ENCODE measurements around the gene JPH3.

The JPH3 gene

DNA sequence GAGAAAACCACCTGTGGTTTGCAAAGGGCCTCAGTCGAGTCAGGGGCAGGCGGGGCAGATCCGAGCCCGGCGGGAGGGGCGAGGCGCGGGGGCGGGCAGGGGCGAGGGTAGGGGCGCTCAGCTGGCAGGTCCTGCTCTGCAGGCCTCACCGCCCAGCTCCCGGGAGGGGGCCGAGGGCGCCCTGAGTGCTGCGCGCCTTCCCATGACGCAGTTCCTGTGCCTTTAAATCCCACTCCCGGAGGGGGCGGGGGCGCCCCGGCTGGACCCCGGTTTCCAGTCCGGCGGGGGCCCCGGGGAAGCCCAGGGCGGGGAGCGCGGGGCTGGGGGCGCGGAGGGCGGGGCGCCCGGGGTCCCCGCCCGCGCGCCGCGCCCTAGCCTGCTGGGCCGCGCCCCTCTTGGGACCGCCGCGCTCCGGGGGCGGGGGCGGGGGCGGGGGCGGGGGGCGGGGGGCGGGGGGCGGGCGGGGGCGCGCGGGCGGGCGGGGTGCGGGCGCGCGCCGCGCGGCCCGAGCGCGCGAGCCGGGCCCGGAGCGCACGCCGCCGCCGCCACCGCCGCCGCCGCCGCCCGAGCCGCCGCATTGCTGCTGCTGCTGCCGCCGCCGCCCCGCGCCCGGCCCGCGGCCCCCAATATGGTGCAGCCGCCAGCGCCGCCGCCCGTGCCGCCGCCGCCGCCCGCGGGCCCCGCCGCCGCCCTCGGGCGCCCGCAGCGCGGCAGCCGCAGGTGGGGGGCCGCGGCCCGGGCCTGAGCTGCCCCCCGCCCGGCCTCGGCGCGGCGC, at the start of gene JPH3:
TSS of gene JPH3 (plus strand) at position 508 of the 775 bp plus-strand sequence. CDS start 639 bp downstream, outside the sequence.
- DNase-seq: no peak

DNA sequence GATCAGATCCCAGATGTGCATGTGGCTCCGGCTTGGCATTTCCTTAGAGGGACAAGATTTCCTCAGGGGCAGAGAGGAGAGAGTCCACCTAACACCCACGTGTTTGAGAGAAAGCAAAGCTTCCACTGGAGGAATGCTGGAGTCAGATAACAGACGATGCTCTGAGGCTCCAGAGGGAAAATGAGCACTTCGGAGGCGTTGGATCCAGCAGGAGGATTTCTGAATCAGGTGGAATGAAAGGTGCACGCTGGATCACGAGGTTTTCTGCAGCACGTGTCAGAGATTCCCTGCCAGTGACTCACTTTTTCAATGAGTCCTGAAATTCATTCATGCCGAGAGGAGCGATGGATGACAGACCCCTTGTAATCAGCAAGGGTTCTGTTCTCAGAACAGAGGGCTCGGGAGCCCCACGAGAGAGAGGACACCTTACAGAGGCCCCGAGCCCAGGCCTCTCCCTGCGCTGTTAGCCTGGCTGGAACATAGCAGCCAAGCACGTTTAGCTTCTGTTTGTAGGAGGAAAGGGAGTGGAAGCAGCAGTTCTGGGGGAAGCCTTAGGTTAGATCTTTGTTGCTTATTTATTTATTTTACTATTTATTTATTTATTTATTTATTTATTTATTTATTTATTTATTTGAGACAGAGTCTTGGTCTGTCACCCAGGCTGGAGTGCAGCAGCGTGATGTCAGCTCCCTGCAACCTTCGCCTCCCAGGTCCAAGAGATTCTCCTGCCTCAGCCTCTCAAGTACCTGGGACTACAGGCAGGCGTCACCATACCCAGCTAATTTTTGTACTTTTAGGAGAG, 49.3 kb upstream of the JPH3 start:
- no peak for DNase-seq

DNA sequence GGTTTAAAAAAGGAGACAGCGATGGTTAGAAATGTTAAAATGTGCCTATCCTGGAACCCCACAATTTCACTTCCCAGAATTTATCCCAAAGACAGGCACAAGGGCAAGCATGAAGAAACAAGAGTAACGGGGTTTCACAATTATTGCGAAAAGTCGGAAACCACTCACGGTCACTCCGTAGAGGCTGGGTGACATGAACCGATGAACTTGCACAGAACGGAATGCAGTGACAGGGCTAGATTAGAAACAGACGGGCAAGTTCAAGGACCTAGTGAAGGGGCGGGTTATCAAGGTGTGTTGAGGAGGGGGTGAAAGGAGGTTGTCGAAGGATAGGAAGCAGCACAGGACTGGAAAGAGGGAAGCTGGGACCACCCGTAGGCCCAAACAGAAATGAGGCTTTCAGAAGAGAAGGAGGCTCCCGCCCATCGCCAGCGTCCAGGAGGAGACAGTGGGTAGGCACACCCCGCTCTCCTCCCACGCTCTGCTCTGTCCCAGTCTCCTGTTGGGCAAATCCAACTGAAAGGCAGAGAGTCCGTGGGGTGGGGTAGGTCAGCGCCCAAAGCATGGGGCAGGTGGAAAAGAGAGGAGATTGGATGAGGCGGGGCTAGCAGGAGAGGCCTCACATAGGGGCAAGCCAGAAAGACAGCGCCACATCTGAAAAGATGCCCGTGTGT, 47.4 kb upstream of the JPH3 start:
- DNase-seq: no peak

DNA sequence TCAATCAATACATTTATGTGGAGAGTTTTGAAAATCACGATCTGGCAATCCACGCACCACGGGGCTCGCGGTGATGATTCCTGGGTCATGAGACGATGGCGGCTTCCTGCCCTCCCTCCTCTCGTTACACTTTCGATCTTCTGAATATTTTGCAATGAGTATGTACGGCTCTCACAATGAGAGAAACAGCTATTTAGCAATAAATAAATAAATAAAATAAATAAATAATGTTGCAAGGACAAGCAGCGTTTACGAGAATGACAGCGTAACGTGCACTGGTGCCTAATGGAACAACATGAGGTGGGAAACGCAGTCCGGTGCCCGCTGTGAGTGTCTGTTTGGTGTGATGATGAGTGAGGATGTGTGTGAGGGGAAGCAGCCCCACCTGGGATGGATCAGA, 46.7 kb upstream of the JPH3 start:
- no peak for DNase-seq

DNA sequence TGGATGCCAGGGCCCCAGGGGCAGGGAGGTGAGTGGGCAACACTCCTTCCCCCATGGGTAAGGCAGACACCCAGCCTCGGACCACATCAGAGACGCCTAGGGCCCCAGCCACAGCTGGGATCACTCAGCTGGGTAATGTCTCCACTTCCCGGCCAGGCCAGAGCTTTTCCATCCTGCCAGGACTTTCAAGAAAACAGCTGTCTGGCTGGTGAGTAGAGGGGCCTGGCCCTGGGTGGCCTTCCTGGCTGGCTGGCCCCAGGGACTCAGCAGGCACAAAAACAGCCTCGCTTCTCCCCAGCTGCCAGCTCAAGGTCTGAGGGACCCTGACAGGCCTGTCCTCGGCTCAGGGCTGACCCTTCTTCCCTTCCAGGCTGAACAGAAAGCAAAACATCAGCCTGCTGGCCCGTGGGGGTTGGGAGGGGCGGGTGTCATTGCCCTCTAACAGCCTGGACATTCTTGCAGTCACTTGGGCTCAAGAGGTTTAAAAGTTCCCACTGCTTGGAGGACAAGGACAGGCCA, 45.3 kb upstream of the JPH3 start:
- no peak for DNase-seq

DNA sequence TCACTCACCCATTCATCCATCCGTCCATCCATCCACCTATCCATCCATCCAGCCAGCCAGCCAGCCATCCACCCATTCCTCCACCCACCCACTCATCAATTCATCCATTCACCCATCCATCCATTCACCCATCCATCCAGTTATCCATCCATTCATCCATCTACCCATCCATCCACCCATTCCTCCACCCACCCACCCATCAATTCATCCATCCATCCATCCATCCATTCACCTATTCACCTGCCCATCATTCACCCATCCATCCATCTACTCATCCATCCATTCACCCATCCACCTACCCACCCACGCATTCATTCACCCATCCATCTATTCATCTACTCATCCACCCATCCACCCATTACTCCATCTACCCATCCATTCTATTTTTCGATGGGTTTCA, 43.6 kb upstream of the JPH3 start:
- no peak for DNase-seq

DNA sequence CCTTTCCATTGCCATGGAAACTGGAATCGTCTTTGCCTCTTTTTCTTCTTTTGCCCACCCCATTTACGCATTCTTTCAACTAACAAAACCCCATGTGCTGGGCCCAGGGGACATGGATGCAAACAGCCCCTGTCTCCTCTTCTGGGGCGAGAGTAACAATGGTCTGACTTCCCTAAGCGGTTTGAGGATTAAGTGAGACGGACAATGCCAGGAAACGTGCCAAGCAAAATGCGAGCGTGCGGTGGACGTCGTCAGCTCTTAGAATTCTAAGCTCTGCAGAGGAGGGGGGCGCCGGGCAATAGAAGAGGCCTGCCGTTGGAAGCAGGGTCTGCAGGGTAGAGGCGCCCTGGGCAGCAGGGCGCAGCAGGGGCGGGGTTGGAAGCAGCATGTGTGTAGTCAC, 42.4 kb upstream of the JPH3 start:
- DNase-seq: no peak

DNA sequence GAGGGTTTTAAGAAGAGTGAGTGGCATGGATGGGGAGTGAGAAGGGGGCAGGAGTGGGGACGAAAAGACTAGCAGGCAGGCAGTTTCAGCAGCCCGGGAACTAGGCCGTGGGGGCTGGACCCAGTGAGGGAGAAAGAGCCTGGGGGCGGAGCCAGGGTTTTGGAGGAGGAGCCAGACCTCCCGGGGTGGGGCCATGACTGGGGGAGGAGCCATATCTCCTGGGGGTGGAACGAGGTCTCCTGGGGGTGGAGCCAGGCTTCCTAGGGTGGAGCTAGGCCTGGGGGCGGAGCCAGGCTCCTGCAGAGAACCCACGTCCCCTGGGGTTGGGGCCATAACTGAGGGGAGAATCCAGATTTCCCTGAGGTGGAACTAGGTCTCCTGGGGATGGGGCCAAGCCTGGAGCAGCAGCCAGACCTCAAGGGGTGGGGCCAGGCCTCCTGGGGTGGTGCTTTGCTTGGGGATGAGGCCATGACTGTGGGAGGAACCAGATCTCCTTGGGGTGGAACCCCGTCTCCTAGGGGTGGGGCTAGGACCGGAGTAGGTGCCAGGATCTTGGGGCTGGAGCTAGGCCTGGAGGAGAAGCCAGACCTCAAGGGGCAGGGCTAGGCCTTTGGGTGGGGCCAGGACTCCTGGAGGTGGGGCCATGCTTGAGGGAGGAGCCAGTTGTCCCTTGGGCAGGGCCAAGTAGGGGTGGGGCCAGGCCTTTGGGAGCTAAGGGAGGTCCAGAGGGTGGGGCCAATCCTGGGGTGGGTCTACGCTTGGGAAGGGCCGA, 41.7 kb upstream of the JPH3 start:
- DNase-seq: no peak

DNA sequence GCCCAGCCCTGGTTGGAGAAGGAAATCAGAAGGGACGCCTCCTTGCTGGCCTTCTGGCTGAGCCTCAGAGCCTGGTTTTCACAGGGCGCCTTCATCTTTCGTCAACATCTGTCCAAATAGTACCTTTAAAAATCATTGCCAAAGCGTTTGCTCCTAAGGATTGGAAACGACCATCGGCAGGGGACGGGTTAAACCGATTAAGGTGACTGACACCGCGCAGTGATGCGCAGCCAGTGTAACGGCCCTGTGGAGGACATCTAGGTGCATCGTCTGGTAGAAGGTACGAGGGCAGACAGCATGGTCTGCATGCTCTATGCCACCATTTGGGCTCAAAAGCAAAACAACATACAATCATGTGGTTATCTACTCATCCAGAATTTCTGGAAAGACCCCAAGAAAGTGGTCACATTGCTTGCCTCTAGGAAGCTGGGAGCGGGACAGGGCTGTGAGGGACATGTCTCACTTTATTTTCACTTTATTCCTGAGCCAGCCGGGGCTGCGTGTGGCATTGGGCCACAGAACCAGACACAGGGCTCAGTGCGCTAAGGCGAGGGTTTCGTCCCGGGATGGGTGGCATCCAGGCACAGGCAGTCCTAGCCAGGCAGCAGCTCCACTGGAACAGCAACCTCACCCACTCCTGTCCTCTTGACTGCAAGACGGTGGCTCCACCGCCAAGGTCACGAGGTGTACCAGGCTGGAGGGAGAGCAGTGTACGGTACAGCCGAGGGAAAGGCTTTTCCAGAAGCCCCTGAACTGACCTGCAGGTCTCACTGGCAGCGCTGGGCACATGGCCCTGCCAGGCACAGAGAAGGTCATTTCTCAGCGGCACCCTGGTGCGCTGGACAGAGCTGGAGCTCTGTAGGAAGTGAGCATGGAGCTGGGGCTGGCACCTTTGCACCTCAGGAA, 40.9 kb upstream of the JPH3 start:
- no peak for DNase-seq

DNA sequence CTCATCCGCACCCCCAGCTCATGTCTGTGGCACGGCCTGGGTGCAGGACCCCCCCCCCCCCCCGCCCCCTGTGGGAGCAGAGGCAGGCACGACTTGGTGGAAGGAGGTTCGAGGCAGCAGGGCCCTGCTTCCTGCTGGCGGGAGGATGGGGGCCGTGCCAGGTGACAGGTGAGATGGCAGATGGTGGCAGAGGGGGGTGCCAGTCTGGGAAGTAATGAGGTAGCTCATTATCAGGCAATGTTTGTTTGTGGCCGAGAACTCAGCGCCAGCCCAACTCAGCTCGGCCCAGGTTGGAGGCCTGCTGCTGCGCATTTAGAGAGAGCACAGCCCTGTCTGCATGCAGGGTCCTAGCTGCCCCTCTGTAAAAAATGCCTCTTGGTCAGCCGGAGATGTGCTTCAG, 40.1 kb upstream of the JPH3 start:
- no peak for DNase-seq

DNA sequence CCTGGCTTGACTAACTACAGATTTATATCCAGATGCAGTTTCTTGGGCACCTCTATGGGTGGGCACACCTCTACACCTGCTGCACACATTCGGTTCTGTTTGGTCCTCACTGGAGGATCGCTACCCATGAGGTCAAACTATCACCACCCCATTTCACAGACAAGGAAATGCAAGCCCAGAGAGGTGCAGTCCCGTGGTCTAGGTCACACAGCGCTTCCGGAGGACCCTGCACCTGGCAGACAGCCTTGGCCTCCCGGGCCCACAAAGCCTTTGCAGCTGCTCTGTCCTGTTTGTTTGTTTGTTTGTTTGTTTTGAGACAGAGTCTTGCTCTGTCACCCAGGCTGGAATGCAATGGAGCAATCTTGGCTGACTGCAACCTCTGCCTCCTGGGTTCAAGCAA, 39.3 kb upstream of the JPH3 start:
- DNase-seq: no peak

DNA sequence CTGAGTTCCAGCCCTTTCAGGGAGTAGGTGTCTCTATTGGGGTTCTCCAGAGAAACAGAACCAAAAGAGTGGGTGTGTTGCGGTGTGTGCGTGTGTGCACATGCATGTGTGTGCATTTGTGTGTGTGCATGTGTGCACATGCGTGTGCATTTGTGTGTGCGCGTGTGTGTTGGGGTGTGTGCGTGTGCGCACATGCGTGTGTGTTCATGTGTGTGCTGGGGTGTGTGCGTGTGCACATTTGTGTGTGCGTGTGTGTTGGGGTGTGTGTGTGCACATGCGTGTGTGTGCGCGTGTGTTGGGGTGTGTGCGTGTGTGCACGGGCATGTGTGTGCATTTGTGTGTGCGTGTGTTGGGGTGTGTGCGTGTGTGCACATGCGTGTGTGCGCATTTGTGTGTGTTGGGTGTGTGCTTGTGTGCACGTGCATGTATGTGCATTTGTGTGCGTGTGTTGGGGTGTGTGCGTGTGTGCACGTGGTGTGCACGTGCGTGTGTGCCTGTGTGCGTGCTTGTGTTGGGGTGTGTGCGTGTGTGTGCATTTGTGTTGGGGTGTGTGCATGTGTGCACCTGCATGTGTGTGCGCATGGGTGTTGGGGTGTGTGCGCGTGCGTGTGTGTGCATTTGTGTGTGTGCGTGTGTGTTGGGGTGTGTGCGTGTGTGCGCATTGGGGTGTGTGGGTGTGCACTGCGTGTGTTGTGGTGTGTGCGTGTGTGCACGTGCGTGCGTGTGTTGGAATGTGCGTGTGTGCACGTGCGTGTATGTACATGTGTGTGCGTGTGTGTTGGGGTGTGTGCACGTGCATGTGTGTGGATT, 38.4 kb upstream of the JPH3 start:
- no peak for DNase-seq

DNA sequence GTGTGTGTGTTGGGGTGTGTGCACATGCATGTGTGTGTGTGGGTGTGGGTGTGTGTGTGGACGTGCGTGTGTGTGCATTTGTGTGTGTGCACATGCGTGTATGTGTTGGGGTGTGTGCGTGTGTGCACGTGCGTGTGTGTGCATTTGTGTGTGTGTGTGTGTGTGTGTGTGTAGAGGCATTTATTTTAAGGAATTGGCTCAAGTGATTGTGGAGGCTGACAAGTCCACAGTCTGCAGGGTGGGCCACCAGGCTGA, 37.9 kb upstream of the JPH3 start:
- no peak for DNase-seq

DNA sequence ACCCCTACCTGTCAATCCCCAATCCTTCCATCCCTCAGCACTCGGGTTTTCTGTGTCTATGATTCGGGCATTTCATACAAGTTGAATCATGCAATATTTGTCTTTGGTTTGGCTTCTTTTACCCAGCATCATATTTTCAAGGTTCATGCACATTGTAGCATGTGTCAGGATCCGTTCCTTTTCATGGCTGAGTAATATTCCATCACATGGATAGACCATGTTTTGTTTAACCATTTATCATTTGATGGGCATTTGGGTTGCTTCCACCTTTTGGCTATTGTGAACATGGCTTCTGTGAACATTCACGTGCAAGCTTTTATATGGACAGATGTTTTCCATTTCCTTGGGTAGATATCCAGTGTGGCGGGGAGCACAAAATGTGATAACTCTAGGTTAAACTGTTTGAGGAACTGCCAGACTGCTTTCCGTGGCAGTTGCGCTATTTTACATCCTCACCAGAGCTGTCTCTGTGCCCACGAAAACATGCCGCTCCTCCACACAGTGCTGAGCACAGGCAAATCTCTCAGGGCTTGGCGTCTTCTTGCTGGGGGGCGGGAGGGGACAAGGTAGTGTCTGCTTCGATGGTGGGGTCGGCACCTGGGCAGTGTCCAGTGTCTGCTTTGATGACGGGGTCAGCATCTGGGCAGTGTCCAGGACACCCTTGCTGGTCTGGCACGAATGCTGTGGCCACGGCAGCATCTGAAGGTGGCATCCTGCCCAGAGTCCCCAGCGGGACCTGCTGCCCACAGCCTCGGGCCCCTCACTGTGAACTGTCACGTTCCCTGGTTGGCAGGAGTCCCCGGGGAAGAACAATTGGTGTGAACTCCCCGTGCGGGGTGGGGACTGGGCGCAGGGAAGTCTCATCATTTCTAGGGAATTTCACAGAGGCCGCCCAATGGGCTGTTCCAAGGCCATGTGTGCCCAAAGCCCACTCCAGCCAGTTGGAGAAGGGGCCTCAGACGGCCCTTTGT, 32.4 kb upstream of the JPH3 start:
- no peak for DNase-seq

DNA sequence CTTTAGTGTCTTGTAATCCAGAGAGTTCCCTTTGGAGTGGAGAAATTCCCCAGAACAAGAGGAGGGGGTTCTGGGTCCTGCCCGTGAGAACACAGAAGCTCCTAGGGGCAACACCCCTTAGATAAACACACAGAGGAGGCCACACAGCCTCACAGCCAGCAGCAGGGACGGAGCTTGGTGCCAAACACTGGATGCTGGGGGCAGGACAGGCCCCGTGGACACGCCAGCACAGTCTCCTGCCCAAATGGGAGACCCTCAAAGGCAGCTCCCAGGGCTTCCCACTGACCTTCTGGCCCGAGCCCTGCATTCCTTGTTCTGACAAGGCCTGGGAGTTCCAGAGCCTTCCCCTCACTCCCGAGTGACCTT, 31.8 kb upstream of the JPH3 start:
- DNase-seq: no peak

DNA sequence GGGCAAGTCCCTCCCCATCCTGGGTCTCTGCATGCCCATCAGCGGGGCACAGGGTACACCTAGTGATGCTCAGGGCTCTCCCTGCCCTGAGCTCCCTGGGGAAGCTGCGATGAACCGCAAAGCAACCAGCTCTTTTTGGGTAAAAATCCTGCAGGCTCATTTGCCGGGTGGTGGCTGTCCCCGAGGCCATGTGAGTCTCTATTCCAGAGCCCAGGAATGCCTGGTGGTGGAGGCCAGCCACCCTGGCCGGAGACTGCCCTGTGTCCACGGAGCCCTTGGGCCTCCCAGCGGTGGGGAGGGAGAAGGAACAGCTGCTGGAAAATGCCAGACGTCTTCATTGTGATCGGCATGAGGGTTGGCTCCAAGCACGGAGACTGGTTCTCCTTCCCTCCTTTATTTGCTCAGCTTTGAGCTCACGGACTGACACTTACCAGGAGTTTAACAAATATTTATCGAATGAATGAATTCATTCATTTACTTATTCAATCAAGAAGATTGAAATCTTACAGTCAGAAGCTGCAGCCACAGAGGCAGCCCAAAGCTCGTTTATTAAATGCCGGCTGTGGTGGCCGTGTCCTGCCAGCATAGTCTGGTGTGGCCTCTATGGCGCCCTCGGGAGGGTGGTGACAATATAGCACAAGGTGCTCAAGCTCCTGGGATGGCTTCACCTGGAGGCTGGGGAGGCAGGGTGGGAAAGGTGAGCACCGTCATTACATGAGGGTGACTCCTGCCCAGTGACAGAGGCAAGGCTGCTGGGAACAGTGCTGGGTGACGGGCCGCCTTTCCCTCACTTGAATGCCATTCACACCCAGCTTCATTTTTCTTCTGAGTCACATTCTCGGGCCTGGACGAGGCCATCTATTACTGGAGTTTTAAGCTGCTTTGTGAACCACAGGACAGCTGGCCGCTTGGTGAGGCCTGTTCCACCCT, 31.1 kb upstream of the JPH3 start:
- peak; percentile 37 for DNase-seq

DNA sequence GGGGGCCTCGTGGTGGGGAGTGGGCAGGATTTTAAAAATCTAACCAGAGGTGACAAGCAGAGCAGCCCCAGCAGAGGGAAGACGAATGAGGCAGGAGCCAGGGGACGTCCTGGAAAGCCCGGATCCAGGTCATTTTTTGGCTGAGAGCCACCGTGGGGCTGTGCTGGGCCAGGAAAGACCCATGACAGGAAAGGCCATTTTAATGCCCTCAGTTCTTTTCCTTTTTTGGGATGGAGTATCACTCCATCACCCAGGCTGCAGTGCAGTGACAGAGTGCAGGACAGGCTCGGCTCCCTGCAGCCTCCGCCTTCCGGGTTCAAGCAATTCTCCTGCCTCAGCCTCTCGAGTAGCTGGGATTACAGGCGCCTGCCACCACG, 30.5 kb upstream of the JPH3 start:
- no peak for DNase-seq

DNA sequence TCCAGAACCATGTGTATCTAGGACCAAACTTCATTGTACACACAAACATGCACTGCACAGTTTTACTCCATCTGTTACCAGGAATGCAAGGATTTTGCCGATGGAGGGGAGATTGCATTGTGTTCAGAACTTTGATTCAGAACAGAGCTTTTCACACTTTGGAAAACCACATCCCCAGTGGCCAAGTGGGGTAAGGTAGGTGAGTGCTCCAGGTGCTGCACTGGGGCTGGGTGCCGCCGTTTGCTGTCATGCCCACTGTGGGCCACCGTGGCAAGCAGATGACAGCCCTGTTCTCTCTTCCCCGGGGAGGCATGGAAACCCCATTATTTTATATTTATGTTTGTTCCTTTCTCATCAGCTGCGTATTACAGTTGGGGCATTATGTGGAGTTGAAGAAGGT, 29.3 kb upstream of the JPH3 start:
- no peak for DNase-seq
